MM.1S (cell line): Measurements from ENCODE around the gene CEL.

Source experiments
- DNase-seq: peaks from one replicate; pipeline ENCODE4 v3.0.0-alpha.2; 2015
- H2AFZ ChIP-seq: fragments of 300-600 bp; sonication (generic); 2 replicates; pipeline ENCODE4 v1.6.0; 2016; ENCODE audit warnings: antibody characterized with exemption, low read length
- H3F3A ChIP-seq: fragments of 300-600 bp; sonication (generic); 2 replicates; pipeline ENCODE4 v1.6.1; 2016; ENCODE audit warnings: mild to moderate bottlenecking, antibody characterized with exemption, low read length, moderate library complexity, mixed read lengths; ENCODE audit not compliant: insufficient read depth
- H3K27ac ChIP-seq: fragments of 300-600 bp; sonication (generic); 2 replicates; pipeline ENCODE4 v1.5.1; 2016; ENCODE audit warnings: mild to moderate bottlenecking, low read length
- H3K27me3 ChIP-seq: fragments of 300-600 bp; sonication (generic); replicated peaks from 2 replicates; pipeline ENCODE4 v1.6.0; 2016; ENCODE audit warnings: low read length; ENCODE audit not compliant: insufficient read depth
- H3K36me3 ChIP-seq: fragments of 300-600 bp; sonication (generic); replicated peaks from 2 replicates; pipeline ENCODE4 v1.6.1; 2016; ENCODE audit warnings: mild to moderate bottlenecking, low read length, mixed read lengths; ENCODE audit not compliant: insufficient read depth
- H3K4me1 ChIP-seq: fragments of 300-600 bp; sonication (generic); 2 replicates; pipeline ENCODE4 v1.6.1; 2016; ENCODE audit warnings: low read length, mixed read lengths
- H3K4me2 ChIP-seq: fragments of 300-600 bp; sonication (generic); 2 replicates; pipeline ENCODE4 v1.6.0; 2016; ENCODE audit warnings: low read depth, low read length
- H3K4me3 ChIP-seq: fragments of 300-600 bp; sonication (generic); 2 replicates; pipeline ENCODE4 v1.5.1; 2016; ENCODE audit warnings: low read length, mixed read lengths
- H3K79me2 ChIP-seq: fragments of 300-600 bp; sonication (generic); 2 replicates; pipeline ENCODE4 v1.6.1; 2016; ENCODE audit warnings: mixed run types, low read length, mixed read lengths
- H3K9ac ChIP-seq: fragments of 300-600 bp; sonication (generic); 2 replicates; pipeline ENCODE4 v1.6.1; 2016; ENCODE audit warnings: low read length, mixed read lengths
- H3K9me2 ChIP-seq: fragments of 300-600 bp; sonication (generic); replicated peaks from 2 replicates; pipeline ENCODE4 v1.6.1; 2016; ENCODE audit warnings: mild to moderate bottlenecking, low read length, mixed read lengths; ENCODE audit not compliant: insufficient read depth
- H3K9me3 ChIP-seq: fragments of 300-600 bp; sonication (generic); replicated peaks from 2 replicates; pipeline ENCODE4 v1.6.1; 2016; ENCODE audit warnings: mild to moderate bottlenecking, low read length, mixed read lengths; ENCODE audit not compliant: insufficient read depth
- H4K20me1 ChIP-seq: fragments of 300-600 bp; sonication (generic); 2 replicates; pipeline ENCODE4 v1.6.1; 2016; ENCODE audit warnings: mild to moderate bottlenecking, low read length, moderate library complexity, mixed read lengths; ENCODE audit not compliant: insufficient read depth
- CTCF ChIP-seq: fragments of 300-600 bp; sonication (generic); IDR thresholded peaks from 2 replicates; pipeline ENCODE4 v1.5.1; 2016; ENCODE audit warnings: antibody characterized with exemption, low read length, mixed read lengths
- EZH2 ChIP-seq: fragments of 300-600 bp; sonication (generic); optimal IDR thresholded peaks from 2 replicates; pipeline ENCODE3; 2017; ENCODE audit warnings: low read depth, mild to moderate bottlenecking, antibody characterized with exemption, low read length, mixed read lengths
- EZH2phosphoT487 ChIP-seq: fragments of 300-600 bp; sonication (generic); IDR thresholded peaks from 2 replicates; pipeline ENCODE4 v1.6.1; 2018; ENCODE audit warnings: antibody characterized with exemption, low read length

CEL gene

GRCh38 chr9:133044661-133045060 is 17.1 kb upstream of the CEL start:
- DNase-seq = no peak
- Histone ChIP-seq H3K4me3 (no peak overlapping the region), H3F3A (no peaks in the 10 kb centered on the region), H3K36me3 (no peaks in the 10 kb centered on the region; the same call in 1 of the 2 replicates), H3K27me3 (no peaks in the 10 kb centered on the region), H3K9me3 (no peaks in the 10 kb centered on the region), H3K4me1 (no peaks in the 10 kb centered on the region), H4K20me1 (peaks cover 6% of the 10 kb centered on the region; the same call in 1 of the 2 replicates), H3K9me2 (no peaks in the 10 kb centered on the region), H3K9ac (no peak overlapping the region), H3K27ac (no peak overlapping the region), H3K79me2 (peaks cover 17% of the 10 kb centered on the region), H3K4me2 (no peak overlapping the region), H2AFZ (no peak overlapping the region)
- TF ChIP-seq EZH2 = no peak

- H3K9ac ChIP-seq = no peak overlapping the region
Measured at GRCh38 chr9:133045132-133045531, 16.6 kb upstream of the CEL start.

GRCh38 chr9:133046196-133046899 is 15.4 kb upstream of the CEL start:
- no peaks in the 10 kb centered on the region for H3K27me3 ChIP-seq
- H3K4me2 ChIP-seq = no peak overlapping the region
- H4K20me1 ChIP-seq = no peaks in the 10 kb centered on the region
- no peaks in the 10 kb centered on the region; the same call in 1 of the 2 replicates for H3K36me3 ChIP-seq
- TF ChIP-seq EZH2phosphoT487 (no peak), EZH2 (no peak), CTCF (no peak)
- no peak for DNase-seq
- H3K9me2 ChIP-seq = no peaks in the 10 kb centered on the region
- no peak overlapping the region for H3K27ac ChIP-seq
- no peaks in the 10 kb centered on the region for H3K4me1 ChIP-seq
- peaks cover 8% of the 10 kb centered on the region for H3K79me2 ChIP-seq
- H3K4me3 ChIP-seq = no peak overlapping the region
- H2AFZ ChIP-seq = no peak overlapping the region
- no peak overlapping the region for H3K9ac ChIP-seq
- H3K9me3 ChIP-seq = no peaks in the 10 kb centered on the region
- H3F3A ChIP-seq = no peaks in the 10 kb centered on the region

More at GRCh38 chr9:133045132-133045531, 16.6 kb upstream of the CEL start:
- H2AFZ ChIP-seq = no peak overlapping the region
- no peak for DNase-seq
- H4K20me1 ChIP-seq = peaks cover 4% of the 10 kb centered on the region; the same call in 1 of the 2 replicates
- TF ChIP-seq CTCF = no peak
- no peak for TF ChIP-seq EZH2phosphoT487
- no peak for TF ChIP-seq EZH2
- no peaks in the 10 kb centered on the region for H3F3A ChIP-seq
- H3K4me3 ChIP-seq = no peak overlapping the region
- no peak overlapping the region for H3K27ac ChIP-seq
- no peaks in the 10 kb centered on the region; the same call in 1 of the 2 replicates for H3K36me3 ChIP-seq
- H3K9me2 ChIP-seq = no peaks in the 10 kb centered on the region
- H3K4me2 ChIP-seq = no peak overlapping the region
- no peaks in the 10 kb centered on the region for H3K27me3 ChIP-seq
- no peaks in the 10 kb centered on the region for H3K4me1 ChIP-seq
- peaks cover 13% of the 10 kb centered on the region for H3K79me2 ChIP-seq
- no peaks in the 10 kb centered on the region for H3K9me3 ChIP-seq

GRCh38 chr9:133046900-133047295 is 14.9 kb upstream of the CEL start:
- Histone ChIP-seq H3K4me3 (no peak overlapping the region), H3K36me3 (no peaks in the 10 kb centered on the region; the same call in 1 of the 2 replicates)

More at GRCh38 chr9:133046900-133047295, 14.9 kb upstream of the CEL start:
- no peak for DNase-seq
- Histone ChIP-seq H3K9me3 (no peaks in the 10 kb centered on the region), H3K9me2 (no peaks in the 10 kb centered on the region), H3K9ac (no peak overlapping the region), H3K4me2 (no peak overlapping the region), H3K27me3 (no peaks in the 10 kb centered on the region), H3K4me1 (no peaks in the 10 kb centered on the region), H4K20me1 (no peaks in the 10 kb centered on the region), H3F3A (no peaks in the 10 kb centered on the region), H3K27ac (no peak overlapping the region), H3K79me2 (peaks cover 7% of the 10 kb centered on the region), H2AFZ (no peak overlapping the region)
- TF ChIP-seq CTCF (no peak), EZH2 (no peak), EZH2phosphoT487 (no peak)
